Small intestine (tissue), 7 donors: ENCODE results near the gene SPINT1. TPM values are rescaled to one million over a fixed set of nuclear protein-coding genes. Genes with fewer than 3 reads are reported as not detected.
"Not testable (repeated sequence)": the region's sequence is repeated elsewhere in the genome, so short reads cannot be mapped to it uniquely, and the experiment has no call there.

ENCODE experiments used
- DNase-seq, 2 donors: peaks; one replicate each; pipeline versions ENCODE4 v3.0.0 to v3.0.0-alpha.2; 2013
- FAIRE-seq: peaks from 2 replicates; lab custom pipeline; 2012; peaks lifted over from hg19 to GRCh38; lab: Jason Lieb, UNC
- H3K27ac ChIP-seq, 3 donors: one replicate each; pipeline ENCODE4 v1.5.1; 2013; ENCODE audit warnings: low read length in 2 of 3, mild to moderate bottlenecking in 2 of 3, control low read depth in 1 of 3, inconsistent platforms in 1 of 3, low read depth in 1 of 3, moderate library complexity in 1 of 3
- H3K27me3 ChIP-seq, 3 donors: one replicate each; pipeline ENCODE4 v1.6.1; 2013; ENCODE audit warnings: low read length in 3 of 3, inconsistent platforms in 1 of 3; ENCODE audit not compliant: control insufficient read depth in 3 of 3, insufficient read depth in 3 of 3
- H3K36me3 ChIP-seq, 3 donors: one replicate each; pipeline ENCODE4 v1.6.1; 2013; ENCODE audit warnings: low read length in 3 of 3, inconsistent platforms in 1 of 3, low read depth in 1 of 3, mild to moderate bottlenecking in 1 of 3, moderate library complexity in 1 of 3; ENCODE audit not compliant: control insufficient read depth in 3 of 3, insufficient read depth in 2 of 3
- H3K4me1 ChIP-seq, 3 donors: one replicate each; pipeline ENCODE4 v1.6.1; 2013; ENCODE audit warnings: low read length in 2 of 3, inconsistent platforms in 1 of 3, low read depth in 1 of 3, mild to moderate bottlenecking in 1 of 3, moderate library complexity in 1 of 3; ENCODE audit not compliant: control insufficient read depth in 3 of 3, insufficient read depth in 2 of 3
- H3K4me3 ChIP-seq, 3 donors: one replicate each; pipeline ENCODE4 v1.5.1; 2013; ENCODE audit warnings: low read length in 3 of 3, control low read depth in 1 of 3, inconsistent platforms in 1 of 3, low read depth in 1 of 3, mild to moderate bottlenecking in 1 of 3, moderate library complexity in 1 of 3
- H3K9me3 ChIP-seq, 2 donors: one replicate each; pipeline ENCODE4 v1.6.1; 2013; ENCODE audit warnings: low read depth in 1 of 2, low read length in 1 of 2; ENCODE audit not compliant: control insufficient read depth in 2 of 2, insufficient read depth in 1 of 2
- WGBS, 3 donors: extraction: QIAGEN DNeasy Blood & Tissue Kit; methylation state at CpG; one replicate each; pipeline ENCODE4 v1.1.7; 2013; 5-methylcytosine and 5-hydroxymethylcytosine counted together
- polyA plus RNA-seq, 4 donors: library from polyadenylated mRNA; stranded (reverse) in 3 of 4; unstranded in 1 of 4; fragments of 200-250 nt in 3 of 4; fragments of 120-200 nt in 1 of 4; gene quantifications; one replicate each; pipeline versions ENCODE4 v1.2.1 to v1.2.3, GENCODE V29; 2013
- donor health status: healthy with polysubstance abuse.
- donor health status: control.
- donor health status: control.
- donor health status: Bipolar disorder and iron deficiency.
- donor health status: healthy.

The SPINT1 gene
- polyA plus RNA-seq, 4 donors: 85.0 to 258 (median 187) TPM

GRCh38 chr15:40857601-40858341, 13.9 kb downstream of the SPINT1 start:
- FAIRE-seq (no peak), DNase-seq (peak; percentile 86 to 93)
- Histone ChIP-seq H3K27ac (peak overlapping the region in 2 of 3 donors; percentile 39 to 77), H3K36me3 (peaks cover 3 to 63% (median 17%) of the 10 kb centered on the region in 3 donors), H3K9me3 (no peaks in the 10 kb centered on the region), H3K4me1 (peaks cover 0 to 45% (median 0%) of the 10 kb centered on the region in 3 donors), H3K27me3 (no peaks in the 10 kb centered on the region), H3K4me3 (no peak overlapping the region)
- WGBS, 3 donors: 24 to 30% (median 28%) methylated on average over 15 of the region's 15 CpGs

- FAIRE-seq: no peak
- peak overlapping the region in 1 of 3 donors; percentile 82 for H3K27ac ChIP-seq
Measured at GRCh38 chr15:40858706-40859105, 14.9 kb downstream of the SPINT1 start.

GRCh38 chr15:40859206-40859851, 15.5 kb downstream of the SPINT1 start:
- no peaks in the 10 kb centered on the region for H3K27me3 ChIP-seq
- FAIRE-seq: no peak
- DNase-seq: peak; percentile 85 to 94
- WGBS, 3 donors: 29 to 39% (median 36%) methylated on average over 18 of the region's 18 CpGs
- peak overlapping the region in 2 of 3 donors; percentile 64 to 82 for H3K27ac ChIP-seq
- no peak overlapping the region for H3K4me3 ChIP-seq
- H3K9me3 ChIP-seq: no peaks in the 10 kb centered on the region
- peaks cover 3 to 47% (median 9%) of the 10 kb centered on the region in 3 donors for H3K36me3 ChIP-seq
- H3K4me1 ChIP-seq: peaks cover 0 to 48% (median 0%) of the 10 kb centered on the region in 3 donors

More at GRCh38 chr15:40858706-40859105, 14.9 kb downstream of the SPINT1 start:
- H3K4me1 ChIP-seq: peaks cover 0 to 43% (median 0%) of the 10 kb centered on the region in 3 donors
- H3K27me3 ChIP-seq: no peaks in the 10 kb centered on the region
- 60 to 68% (median 61%) methylated on average over 10 of the region's 10 CpGs for WGBS, 3 donors
- peaks cover 3 to 54% (median 15%) of the 10 kb centered on the region in 3 donors for H3K36me3 ChIP-seq
- H3K9me3 ChIP-seq: no peaks in the 10 kb centered on the region
- no peak overlapping the region for H3K4me3 ChIP-seq
- no peak for DNase-seq

- WGBS, 3 donors: 57 to 75% (median 62%) methylated on average over 4 of the region's 4 CpGs
- H3K4me1 ChIP-seq: peaks cover 0 to 46% (median 0%) of the 10 kb centered on the region in 3 donors
- H3K27me3 ChIP-seq, H3K9me3 ChIP-seq, H3K4me3 ChIP-seq, FAIRE-seq, H3K27ac ChIP-seq: not testable (repeated sequence)
- H3K36me3 ChIP-seq: peaks cover 0 to 29% (median 6%) of the 10 kb centered on the region in 3 donors
- peak in 1 of 2 donors; percentile 47 for DNase-seq
Measured at GRCh38 chr15:40861147-40861546, 17.3 kb downstream of the SPINT1 start.

GRCh38 chr15:40863660-40864270, 19.9 kb downstream of the SPINT1 start:
- Histone ChIP-seq H3K27me3 (no peaks in the 10 kb centered on the region), H3K4me1 (peaks cover 0 to 31% (median 0%) of the 10 kb centered on the region in 3 donors), H3K36me3 (peaks cover 0 to 4% (median 0%) of the 10 kb centered on the region in 3 donors), H3K9me3 (no peaks in the 10 kb centered on the region), H3K4me3 (no peak overlapping the region), H3K27ac (no peak overlapping the region)
- FAIRE-seq (no peak), DNase-seq (peak in 1 of 2 donors; percentile 53)
- WGBS, 3 donors: 33 to 50% (median 38%) methylated on average over 4 of the region's 4 CpGs

GRCh38 chr15:40867199-40867598, 23.4 kb downstream of the SPINT1 start:
- Histone ChIP-seq H3K4me3 (no peak overlapping the region), H3K27me3 (no peaks in the 10 kb centered on the region), H3K36me3 (no peaks in the 10 kb centered on the region), H3K4me1 (peaks cover 0 to 20% (median 3%) of the 10 kb centered on the region in 3 donors), H3K27ac (no peak overlapping the region), H3K9me3 (no peaks in the 10 kb centered on the region)
- no peak for DNase-seq
- no peak for FAIRE-seq
- WGBS, 3 donors: 96 to 98% (median 96%) methylated on average over 4 of the region's 4 CpGs

GRCh38 chr15:40869686-40870085, 25.8 kb downstream of the SPINT1 start:
- FAIRE-seq (no peak), DNase-seq (no peak)
- Histone ChIP-seq H3K27ac (no peak overlapping the region), H3K27me3 (peaks cover 0 to 9% (median 3%) of the 10 kb centered on the region in 3 donors), H3K4me3 (no peak overlapping the region), H3K36me3 (no peaks in the 10 kb centered on the region), H3K4me1 (peaks cover 0 to 13% (median 5%) of the 10 kb centered on the region in 3 donors), H3K9me3 (no peaks in the 10 kb centered on the region)
- 79 to 86% (median 81%) methylated on average over 5 of the region's 5 CpGs for WGBS, 3 donors

- DNase-seq (no peak), FAIRE-seq (no peak)
- Histone ChIP-seq H3K27ac (no peak overlapping the region), H3K36me3 (no peaks in the 10 kb centered on the region), H3K4me1 (peaks cover 0 to 13% (median 5%) of the 10 kb centered on the region in 3 donors), H3K9me3 (no peaks in the 10 kb centered on the region), H3K27me3 (peaks cover 0 to 10% (median 3%) of the 10 kb centered on the region in 3 donors), H3K4me3 (no peak overlapping the region)
- 80 to 93% (median 81%) methylated on average over 1 of the region's 1 CpG for WGBS, 3 donors
Measured at GRCh38 chr15:40870716-40871115, 26.9 kb downstream of the SPINT1 start.
